Measurements from ENCODE around the gene VAT1L.

Gene VAT1L

DNA sequence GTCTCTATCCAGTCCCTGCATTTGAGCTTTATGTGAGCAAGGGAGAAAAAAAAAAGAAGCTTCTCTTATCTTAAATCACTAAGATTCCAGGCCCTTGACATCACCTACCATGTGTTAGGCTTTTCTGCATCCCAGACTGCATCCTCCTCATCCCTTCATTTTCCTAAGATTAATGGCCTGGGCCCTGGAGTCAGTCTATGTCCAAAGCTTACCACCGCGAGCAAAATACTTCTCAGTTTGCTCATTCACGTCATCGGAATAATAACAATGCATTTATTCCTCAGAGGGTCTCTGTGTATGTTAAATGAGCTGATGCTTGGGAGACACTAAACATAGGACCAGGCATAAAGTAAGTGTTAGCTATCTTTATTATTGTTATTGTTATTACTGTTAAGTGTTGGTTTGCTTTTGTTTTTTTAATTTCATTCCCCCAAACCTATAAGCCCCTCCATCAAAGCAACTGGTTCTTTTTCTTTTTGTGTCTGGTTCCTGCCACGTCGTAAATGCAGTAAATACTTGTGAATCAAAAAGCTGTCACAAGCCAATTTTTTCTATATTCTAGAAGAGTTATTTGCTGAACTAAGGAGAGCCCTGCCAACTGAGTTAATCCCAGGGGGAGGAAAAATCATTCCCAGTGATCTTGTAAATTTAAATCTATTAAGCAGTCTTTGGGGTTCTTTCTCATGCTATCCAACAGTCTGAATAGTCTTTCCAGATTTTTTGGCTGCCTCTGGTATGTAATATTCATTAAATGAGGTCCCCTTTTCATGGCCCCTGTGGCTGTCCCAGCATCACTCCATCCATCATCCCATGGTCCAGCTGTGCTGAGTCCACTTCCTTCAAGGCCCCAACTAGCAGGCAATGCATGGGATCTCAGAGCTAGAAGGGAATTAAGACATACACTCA lies 46.5 kb downstream of the VAT1L start:
- peak; percentile 84 for DNase-seq (ENCODE audit: low read depth)

DNA sequence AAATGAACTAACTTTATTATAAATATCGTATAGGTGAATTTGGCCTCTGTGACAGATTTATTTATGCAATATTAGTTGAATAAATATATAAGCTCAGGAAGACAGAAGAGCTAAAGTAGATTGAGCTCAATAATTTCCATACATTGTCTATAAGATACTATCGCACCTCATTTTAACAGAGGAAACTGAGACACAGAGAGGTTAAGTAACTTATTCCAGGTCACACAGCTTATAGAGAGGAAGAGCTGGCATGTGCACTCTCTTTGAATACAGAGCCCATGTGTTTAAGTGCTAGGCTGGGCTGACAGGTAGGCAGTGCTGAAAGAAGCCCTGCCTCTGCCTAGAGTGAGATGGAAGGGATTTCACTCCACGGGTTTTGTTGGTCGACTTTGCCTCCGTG lies 48.4 kb downstream of the VAT1L start:
- DNase-seq (ENCODE audit: low read depth) = no peak

DNA sequence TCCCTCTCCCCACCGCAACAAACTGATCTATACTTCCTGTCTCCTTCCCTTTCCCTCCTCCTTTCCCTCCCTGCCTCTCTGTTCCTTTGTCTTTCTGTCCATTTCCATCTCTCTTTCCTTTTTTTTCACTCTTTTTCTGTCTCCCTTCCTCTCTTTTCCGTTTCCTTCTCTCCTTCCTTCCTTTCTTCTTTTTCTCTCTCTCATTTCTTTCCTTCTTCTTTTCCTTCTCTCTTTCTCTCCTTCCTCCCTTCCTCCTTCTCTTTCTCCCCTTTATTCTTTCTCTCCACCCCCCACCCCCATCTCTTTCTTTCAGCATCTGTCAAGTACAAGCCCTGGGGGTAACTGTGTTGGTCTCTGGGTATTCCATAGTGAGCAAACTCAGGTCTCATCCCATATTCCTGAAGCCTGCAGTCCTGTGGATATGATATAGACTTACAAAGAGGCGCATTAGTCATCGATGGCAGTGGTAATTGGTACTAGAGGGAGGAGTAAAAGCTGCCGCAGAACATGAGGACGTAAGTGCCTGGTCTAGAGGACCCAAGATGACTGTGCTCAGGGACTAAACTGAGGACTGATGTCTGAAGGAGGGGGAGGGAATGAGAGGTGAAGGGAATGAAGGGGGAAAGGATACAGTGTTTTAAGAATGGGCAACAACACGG lies 50.4 kb downstream of the VAT1L start:
- no peak for DNase-seq (ENCODE audit: low read depth)

DNA sequence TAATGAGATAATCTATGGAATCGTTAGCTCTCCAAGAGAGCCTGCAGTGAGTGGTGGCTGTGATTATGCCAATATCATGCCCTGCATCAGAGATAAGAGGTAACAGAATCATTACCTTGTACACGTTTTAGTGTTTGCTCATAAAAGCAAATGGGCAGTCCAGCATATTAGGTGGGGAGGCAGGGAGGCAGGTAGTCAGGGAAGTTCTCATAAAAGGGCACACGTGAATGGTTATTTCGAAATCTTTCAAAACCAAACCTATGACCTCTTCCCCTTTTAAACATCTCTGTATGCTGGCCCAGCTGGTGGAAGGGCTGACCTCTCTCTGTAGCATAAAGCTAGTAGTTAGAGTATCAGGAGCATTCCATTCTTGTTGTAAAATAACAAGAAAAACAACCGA lies 51.7 kb downstream of the VAT1L start:
- no peak for DNase-seq (ENCODE audit: low read depth)

DNA sequence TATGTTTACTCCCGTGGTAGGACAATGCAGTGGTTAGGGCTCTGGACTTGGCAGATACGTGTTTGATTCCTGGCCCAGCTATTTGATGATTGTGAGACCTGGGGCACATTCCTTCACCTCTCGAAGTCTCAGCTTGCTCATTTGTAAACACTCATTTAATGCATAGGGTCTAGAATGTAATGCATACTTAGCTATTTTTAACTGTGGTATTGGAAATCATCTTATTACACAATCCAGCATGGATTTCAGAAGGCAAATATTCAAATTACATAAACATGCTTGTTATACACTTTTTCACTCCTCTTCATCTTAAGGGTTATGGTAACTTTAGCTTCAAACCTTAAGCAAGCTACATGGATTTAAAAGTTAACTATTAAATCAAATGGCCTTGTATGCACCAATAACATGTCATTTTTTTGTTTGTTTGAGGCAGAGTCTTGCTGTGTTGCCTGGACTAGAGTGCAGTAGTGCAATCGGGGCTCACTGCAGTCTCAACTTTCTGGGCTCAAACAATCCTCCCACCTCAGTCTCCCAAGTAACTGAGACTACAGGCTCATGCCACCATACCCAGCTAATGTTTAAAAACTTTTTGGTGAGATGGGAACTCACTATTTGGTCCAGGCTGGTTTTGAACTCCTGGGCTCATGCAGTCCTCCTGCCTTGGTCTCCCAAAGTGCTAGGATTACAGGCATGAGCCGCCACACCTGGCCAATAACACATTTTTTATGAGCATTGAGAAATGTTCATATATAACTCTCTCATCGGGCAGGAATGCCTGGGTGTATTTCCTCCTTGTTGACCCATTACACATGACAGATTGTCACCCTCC lies 52.5 kb downstream of the VAT1L start:
- DNase-seq (ENCODE audit: low read depth) = peak; percentile 68

GRCh38 chr16:77841502-77841763 lies 53.1 kb downstream of the VAT1L start:
- DNase-seq (ENCODE audit: low read depth) = no peak

DNA sequence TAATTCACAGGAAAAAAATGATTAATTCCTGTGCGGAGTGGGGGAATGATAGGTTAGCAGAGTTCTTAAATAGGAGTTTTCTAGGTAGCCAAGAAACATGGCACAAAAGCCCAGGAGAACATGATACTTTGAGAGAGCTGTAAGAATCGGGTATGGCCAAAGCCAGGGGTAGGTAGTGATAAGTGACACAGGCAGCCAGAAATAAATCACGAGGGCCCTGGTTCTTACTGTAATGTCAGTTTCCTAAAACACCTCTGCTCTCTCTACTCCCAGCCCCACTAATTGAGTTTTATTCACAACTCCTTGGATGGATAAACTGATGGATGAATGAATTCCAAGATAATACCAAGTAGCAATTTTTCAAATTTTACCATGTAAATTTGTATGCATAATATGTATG lies 54.1 kb downstream of the VAT1L start:
- DNase-seq (ENCODE audit: low read depth) = no peak

DNA sequence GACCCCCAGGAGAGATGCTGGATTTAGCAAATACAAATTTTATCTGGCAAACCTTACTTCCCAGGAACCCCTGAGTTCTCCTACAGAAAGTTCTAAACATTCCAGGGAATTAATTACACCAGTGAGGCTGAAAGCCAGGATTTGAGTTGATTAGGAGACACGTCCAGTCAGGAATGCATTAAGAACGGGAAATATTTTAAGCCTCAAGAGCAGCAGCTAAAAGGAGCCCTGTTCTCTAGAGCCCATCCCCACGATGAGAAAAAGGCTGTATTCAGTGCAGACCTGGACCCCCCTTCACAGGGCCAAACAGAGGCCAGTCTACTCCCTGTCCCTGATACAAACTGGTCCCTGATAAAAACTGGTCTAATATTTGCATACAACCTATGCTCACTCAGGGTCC lies 55.0 kb downstream of the VAT1L start:
- DNase-seq (ENCODE audit: low read depth) = peak; percentile 38

- DNase-seq (ENCODE audit: low read depth) = no peak
Observed at GRCh38 chr16:77844801-77845200, 56.4 kb downstream of the VAT1L start.

DNA sequence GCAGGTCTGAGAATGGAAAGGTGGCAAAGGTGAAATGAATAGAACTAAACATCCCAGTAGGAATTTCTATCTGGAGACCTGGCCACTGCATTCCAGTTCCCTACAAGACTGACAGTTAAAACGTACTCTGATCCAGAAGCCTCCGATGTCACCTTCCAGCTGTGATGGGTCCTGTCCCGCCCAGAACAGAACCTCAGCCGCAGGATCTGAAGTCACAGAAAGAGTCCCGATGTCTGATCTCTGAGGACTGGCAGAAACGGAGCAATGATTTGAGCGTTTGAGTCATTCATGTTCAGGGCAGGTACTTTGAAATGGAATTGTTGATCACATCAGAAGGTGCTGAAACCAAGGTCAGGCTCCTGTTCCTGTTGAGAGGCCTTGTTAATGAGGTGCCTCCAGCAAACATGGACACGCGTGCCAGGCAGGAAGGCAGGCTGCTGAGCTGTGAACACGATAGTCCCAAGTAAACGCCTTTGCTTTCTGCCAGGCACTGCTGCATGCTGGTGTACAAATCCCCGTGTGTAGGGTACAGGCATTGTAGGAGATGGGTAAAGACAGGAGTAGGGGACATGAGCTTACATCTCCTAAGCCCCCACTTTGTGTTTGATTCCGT lies 61.4 kb downstream of the VAT1L start:
- no peak for DNase-seq (ENCODE audit: low read depth)

DNA sequence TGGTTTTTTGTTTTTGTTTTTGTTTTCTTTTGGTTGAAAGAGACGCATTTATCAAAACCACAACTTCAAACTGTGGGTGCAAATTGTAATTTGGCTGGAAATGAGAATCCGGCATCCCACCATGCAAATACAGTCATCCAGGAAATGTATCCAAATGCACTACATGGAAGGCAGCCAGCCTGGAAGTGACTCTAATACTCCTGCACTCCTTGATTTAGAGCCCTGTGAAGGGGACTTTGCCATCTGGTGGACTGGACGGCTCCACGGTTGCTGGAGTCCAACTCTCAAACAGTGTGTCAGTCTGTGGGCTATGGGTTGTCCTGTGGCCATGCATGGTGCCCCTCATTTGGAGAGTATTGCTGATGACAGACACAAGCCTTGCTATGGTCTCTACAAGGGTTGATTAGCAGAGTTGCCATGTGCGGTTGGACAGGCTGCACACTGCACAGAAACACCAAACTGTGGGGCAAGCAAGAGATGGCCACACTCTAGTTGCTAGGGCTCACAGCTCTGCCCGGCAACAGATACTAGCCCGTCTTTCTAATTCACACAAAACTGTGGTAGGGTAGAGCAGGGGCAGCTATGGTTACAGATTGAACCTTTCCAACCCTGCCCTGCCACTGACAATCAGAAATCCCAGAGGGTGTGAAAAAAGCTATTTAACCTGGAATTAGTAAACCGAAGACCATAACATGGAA lies 62.4 kb downstream of the VAT1L start:
- DNase-seq (ENCODE audit: low read depth) = peak; percentile 7

GRCh38 chr16:77853161-77853560 lies 64.8 kb downstream of the VAT1L start:
- DNase-seq (ENCODE audit: low read depth) = no peak

- DNase-seq (ENCODE audit: low read depth) = no peak
Observed at GRCh38 chr16:77856438-77857160, 68.2 kb downstream of the VAT1L start.

GRCh38 chr16:77858060-77858459 lies 69.7 kb downstream of the VAT1L start:
- no peak for DNase-seq (ENCODE audit: low read depth)

DNA sequence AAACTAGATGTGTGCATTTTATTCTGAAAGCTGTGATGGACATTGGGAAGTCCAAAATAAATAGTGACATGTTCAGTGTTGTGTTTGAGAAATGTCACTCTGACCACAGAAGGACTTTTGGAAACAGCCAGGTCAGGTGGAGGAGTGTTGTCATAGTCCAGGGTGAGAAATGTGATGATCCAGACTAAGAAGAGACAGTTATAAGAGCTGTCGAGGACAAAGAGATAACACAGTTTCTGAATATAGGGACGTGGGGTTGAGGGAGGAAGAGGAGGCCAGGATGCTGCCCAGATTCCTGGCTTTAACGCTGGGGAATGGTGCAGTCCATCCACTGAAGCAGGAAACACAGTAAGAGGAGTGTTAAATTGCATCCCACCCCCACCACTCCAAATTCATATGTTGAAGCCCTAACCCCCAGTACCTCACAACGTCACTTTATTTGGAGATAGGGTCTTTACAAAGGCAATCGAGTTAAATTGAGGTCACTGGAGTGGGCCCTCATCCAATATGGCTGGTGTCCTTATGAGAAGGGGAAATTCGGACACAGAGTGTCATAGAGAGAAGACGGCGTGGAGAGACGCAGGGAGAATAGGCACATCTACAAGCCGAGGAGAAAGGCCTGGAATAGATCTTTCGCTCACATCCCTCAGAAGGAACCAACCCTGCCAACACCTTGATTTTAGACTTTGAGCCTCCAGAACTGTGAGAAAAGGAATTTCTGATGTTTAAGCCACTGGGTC lies 71.3 kb downstream of the VAT1L start:
- no peak for DNase-seq (ENCODE audit: low read depth)

DNA sequence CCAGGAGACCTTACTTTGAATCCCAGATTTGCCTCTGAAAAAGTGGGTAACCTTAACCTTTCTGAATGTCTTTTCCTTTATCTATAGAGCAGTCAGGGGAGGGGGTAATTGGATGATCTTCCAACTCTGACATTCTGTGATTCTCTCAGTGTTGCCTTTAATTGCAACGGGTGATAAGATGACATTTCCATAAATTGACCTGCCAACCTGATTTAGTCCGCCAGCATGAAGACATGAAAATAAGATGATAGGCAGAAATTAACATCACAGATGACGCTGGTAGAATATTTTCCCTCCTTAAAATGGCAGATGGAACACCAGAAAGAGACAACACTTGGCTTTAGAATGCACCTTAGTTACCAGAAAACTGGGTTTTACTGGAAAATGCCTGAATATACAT lies 72.6 kb downstream of the VAT1L start:
- no peak for DNase-seq (ENCODE audit: low read depth)

DNA sequence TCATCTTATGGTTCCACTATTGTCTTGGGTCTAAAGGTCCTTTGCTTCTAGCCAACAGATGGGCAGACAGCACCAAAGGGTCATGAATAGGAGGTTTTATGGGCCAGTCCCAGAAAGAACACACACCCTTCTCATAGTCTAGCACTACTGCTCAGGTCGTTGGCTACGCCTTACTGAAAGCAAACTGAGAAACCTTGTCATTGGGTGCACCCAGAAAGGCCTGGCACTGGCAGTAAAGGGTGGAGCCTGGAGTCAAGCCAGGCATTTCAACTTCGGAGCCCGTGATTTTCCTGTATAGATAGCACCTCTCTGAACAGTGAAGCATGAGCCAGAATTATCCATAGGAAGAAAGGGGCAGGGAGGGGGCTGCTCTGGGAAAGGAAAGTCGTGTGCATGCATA lies 74.9 kb downstream of the VAT1L start:
- DNase-seq (ENCODE audit: low read depth) = no peak

DNA sequence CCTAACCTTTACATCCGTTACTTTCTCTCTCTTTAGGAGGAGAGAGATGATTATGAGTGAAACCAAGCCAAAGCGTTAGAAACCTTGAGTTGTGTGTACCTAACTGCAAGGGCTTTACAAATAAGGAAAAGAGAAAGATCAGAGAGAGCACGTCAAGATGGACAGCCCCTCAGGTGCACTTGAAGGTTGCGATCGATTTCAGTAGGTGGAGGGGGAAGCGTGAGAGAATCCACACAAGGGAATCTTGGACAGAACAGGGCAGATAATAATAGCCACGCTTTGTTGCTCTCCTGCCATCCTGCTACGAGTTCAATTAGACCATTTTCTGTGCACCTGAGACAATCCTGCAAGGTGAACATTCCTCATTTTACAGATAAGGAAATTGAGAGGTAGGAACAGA lies 78.4 kb downstream of the VAT1L start:
- DNase-seq (ENCODE audit: low read depth) = no peak

GRCh38 chr16:77868052-77868451 lies 79.7 kb downstream of the VAT1L start:
- no peak for DNase-seq (ENCODE audit: low read depth)

- DNase-seq (ENCODE audit: low read depth) = no peak
Observed at GRCh38 chr16:77868478-77868877, 80.1 kb downstream of the VAT1L start.
